HCT116 (cell line): ENCODE data around the gene HECW1. TPM values are rescaled to one million over a fixed set of nuclear protein-coding genes. Genes with fewer than 3 reads are reported as not detected.

Experiments
- ATAC-seq: fragments of 200-7000 bp; cut with Tn5 transposase; 2 replicates; pipeline ENCODE4 v1.9.1; 2020; ENCODE audit warnings: mild to moderate bottlenecking, moderate library complexity
- BruUV-seq: library from RNA; stranded (reverse); fragments of 400-500 nt; replicated peaks from 2 replicates; lab custom pipeline; 2021; lab: Mats Ljungman, UMichigan
- CTCF ChIA-PET: fragments of 300-600 bp; sonication (Branson Sonifier 250); formaldehyde crosslinking; loops from one replicate; lab custom pipeline; 2021; ENCODE audit warnings: antibody characterized with exemption; lab: Charles Lee
- POLR2A ChIA-PET: fragments of 300-600, 350-600 bp; sonication (Branson Sonifier 250); formaldehyde crosslinking; loops from one replicate; lab custom pipeline; 2021; ENCODE audit warnings: antibody characterized with exemption; lab: Charles Lee
- RAD21 ChIA-PET, 2 experiments: fragments of 300-600 bp; sonication (Branson Sonifier 250); formaldehyde crosslinking; loops; one replicate each; lab custom pipeline; 2023; ENCODE audit warnings: low total read pairs in 2 of 2; ENCODE audit not compliant: uncharacterized antibody in 2 of 2, unreplicated experiment in 2 of 2, low non-redundant PET in 1 of 2; lab: Charles Lee
- DNase-seq: peaks from one replicate; pipeline ENCODE4 v3.0.0-alpha.2; 2010; ENCODE audit warnings: low read depth, low spot score
- H2AFZ ChIP-seq: fragments of 200-600 bp; shearing (Covaris generic), sonication (generic); 2 replicates; pipeline ENCODE4 v1.6.1; 2017; ENCODE audit warnings: low read depth, mixed run types, mixed read lengths, antibody characterized with exemption, low read length; ENCODE audit not compliant: poor library complexity, severe bottlenecking
- H3K27ac ChIP-seq: 2 replicates; pipeline ENCODE4 v1.5.1; 2012; ENCODE audit warnings: low read depth, low read length
- H3K27me3 ChIP-seq: fragments of 200-600 bp; sonication (generic); 2 replicates; pipeline ENCODE4 v1.6.1; 2016; ENCODE audit warnings: mixed run types, low read length, mixed read lengths; ENCODE audit not compliant: insufficient read depth
- H3K36me3 ChIP-seq, 2 experiments: fragments of 200-500 bp in 1 of 2; fragments of 200-600 bp in 1 of 2; sonication (Bioruptor generic) in 1 of 2; sonication (generic) in 1 of 2; 2 replicates each; pipeline versions ENCODE4 v1.5.1 to v1.6.1; 2014 to 2016; ENCODE audit warnings: low read length in 2 of 2, inconsistent platforms in 1 of 2, mixed read lengths in 1 of 2, mixed run types in 1 of 2; ENCODE audit not compliant: insufficient read depth in 2 of 2, control insufficient read depth in 1 of 2
- H3K4me1 ChIP-seq, 2 experiments: fragments of 200-600 bp in 1 of 2; sonication (generic) in 1 of 2; 2 replicates each; pipeline versions ENCODE4 v1.5.1 to v1.6.1; 2012 to 2017; ENCODE audit warnings: low read length in 2 of 2, inconsistent platforms in 1 of 2, mild to moderate bottlenecking in 1 of 2, mixed read lengths in 1 of 2, mixed run types in 1 of 2, moderate library complexity in 1 of 2; ENCODE audit not compliant: insufficient read depth in 2 of 2, control insufficient read depth in 1 of 2
- H3K4me2 ChIP-seq: fragments of 200-600 bp; sonication (generic); 2 replicates; pipeline ENCODE4 v1.6.1; 2017; ENCODE audit warnings: mixed run types, low read length, mixed read lengths
- H3K4me3 ChIP-seq, 2 experiments: fragments of 200-600 bp in 1 of 2; sonication (generic) in 1 of 2; replicated peaks in 1 of 2; 2 replicates each; pipeline ENCODE4 v1.5.1; 2011 to 2016; ENCODE audit warnings: low read length in 2 of 2, control low read depth in 1 of 2, low read depth in 1 of 2, mild to moderate bottlenecking in 1 of 2, mixed read lengths in 1 of 2, mixed run types in 1 of 2
- H3K79me2 ChIP-seq: fragments of 200-600 bp; sonication (generic); 2 replicates; pipeline ENCODE4 v1.6.1; 2017; ENCODE audit warnings: mild to moderate bottlenecking, mixed run types, low read length, moderate library complexity, mixed read lengths; ENCODE audit not compliant: insufficient read depth
- H3K9ac ChIP-seq: fragments of 200-600 bp; sonication (generic); 2 replicates; pipeline ENCODE4 v1.6.1; 2016; ENCODE audit warnings: low read length, mixed read lengths
- H3K9me2 ChIP-seq: fragments of 200-600 bp; sonication (generic), shearing (Covaris generic); 2 replicates; pipeline ENCODE4 v1.6.1; 2017; ENCODE audit warnings: mixed run types, mild to moderate bottlenecking, moderate library complexity; ENCODE audit not compliant: insufficient read depth
- H3K9me3 ChIP-seq, 2 experiments: fragments of 200-500 bp in 1 of 2; fragments of 200-600 bp in 1 of 2; sonication (Bioruptor generic) in 1 of 2; sonication (generic) in 1 of 2; 2 replicates each; pipeline ENCODE4 v1.6.1; 2014 to 2017; ENCODE audit warnings: low read length in 2 of 2, mixed read lengths in 2 of 2, inconsistent platforms in 1 of 2, low read depth in 1 of 2, mild to moderate bottlenecking in 1 of 2, mixed run types in 1 of 2, moderate library complexity in 1 of 2; ENCODE audit not compliant: control insufficient read depth in 1 of 2, insufficient read depth in 1 of 2
- H4K20me1 ChIP-seq: fragments of 200-600 bp; sonication (generic), shearing (Covaris generic); 2 replicates; pipeline ENCODE4 v1.6.1; 2017; ENCODE audit warnings: mixed run types, mild to moderate bottlenecking, moderate library complexity; ENCODE audit not compliant: insufficient read depth
- ATF3 ChIP-seq: IDR thresholded peaks from 2 replicates; pipeline ENCODE4 v1.6.1; 2012
- CBX3 ChIP-seq: IDR thresholded peaks from 2 replicates; pipeline ENCODE4 v1.6.1; 2012; ENCODE audit warnings: low read depth
- CEBPB ChIP-seq: IDR thresholded peaks from 2 replicates; pipeline ENCODE4 v1.6.1; 2012; ENCODE audit warnings: low read depth
- CTCF ChIP-seq, 3 experiments: fragments of 200-600 bp in 1 of 3; sonication (generic) in 1 of 3; IDR thresholded peaks in 2 of 3; conservative IDR thresholded peaks in 1 of 3; 2 replicates each; pipeline ENCODE4 v1.5.1; 2012 to 2017; ENCODE audit warnings: low read depth in 2 of 3, low read length in 2 of 3, antibody characterized with exemption in 1 of 3, borderline replicate concordance in 1 of 3, control low read depth in 1 of 3, mild to moderate bottlenecking in 1 of 3, mixed read lengths in 1 of 3, mixed run types in 1 of 3, moderate library complexity in 1 of 3; ENCODE audit not compliant: insufficient read depth in 1 of 3
- EGR1 ChIP-seq: IDR thresholded peaks from 2 replicates; pipeline ENCODE4 v1.6.1; 2012; ENCODE audit warnings: low read depth
- EZH2 ChIP-seq: fragments of 200-600 bp; sonication (generic); IDR thresholded peaks from 2 replicates; pipeline ENCODE4 v1.6.1; 2017; ENCODE audit warnings: antibody characterized with exemption, mixed run types
- EZH2phosphoT487 ChIP-seq: fragments of 200-600 bp; IDR thresholded peaks from 2 replicates; pipeline ENCODE4 v1.6.1; 2018; ENCODE audit warnings: antibody characterized with exemption, borderline replicate concordance
- FOSL1 ChIP-seq: IDR thresholded peaks from 2 replicates; pipeline ENCODE4 v1.6.1; 2012; ENCODE audit warnings: low read depth
- POLR2A ChIP-seq: IDR thresholded peaks from 2 replicates; pipeline ENCODE4 v1.7.0; 2011; ENCODE audit warnings: borderline replicate concordance; ENCODE audit not compliant: insufficient read depth, insufficient read length; ENCODE audit errors: extremely low read depth
- POLR2AphosphoS5 ChIP-seq: IDR thresholded peaks from 2 replicates; pipeline ENCODE4 v1.6.1; 2011; ENCODE audit warnings: mild to moderate bottlenecking, low read depth, low read length, moderate library complexity
- RAD21 ChIP-seq: IDR thresholded peaks from 2 replicates; pipeline ENCODE4 v1.6.1; 2012; ENCODE audit warnings: low read depth, mild to moderate bottlenecking
- REST ChIP-seq: IDR thresholded peaks from 2 replicates; pipeline ENCODE4 v1.6.1; 2012; ENCODE audit warnings: low read depth
- SIN3A ChIP-seq: IDR thresholded peaks from 2 replicates; pipeline ENCODE4 v1.6.1; 2012; ENCODE audit warnings: low read depth
- SP1 ChIP-seq: IDR thresholded peaks from 2 replicates; pipeline ENCODE4 v1.6.1; 2012; ENCODE audit warnings: low read depth
- SRF ChIP-seq: IDR thresholded peaks from 2 replicates; pipeline ENCODE4 v1.6.1; 2012; ENCODE audit warnings: low read depth
- TCF7L2 ChIP-seq: IDR thresholded peaks from 2 replicates; pipeline ENCODE4 v1.7.0; 2011; ENCODE audit warnings: borderline replicate concordance, inconsistent platforms; ENCODE audit not compliant: insufficient read depth, insufficient read length; ENCODE audit errors: extremely low read depth
- YY1 ChIP-seq: IDR thresholded peaks from 2 replicates; pipeline ENCODE4 v1.6.1; 2011; ENCODE audit warnings: low read length, low read depth, moderate library complexity, mild to moderate bottlenecking; ENCODE audit not compliant: insufficient replicate concordance; ENCODE audit errors: extremely low read depth
- ZBTB33 ChIP-seq: IDR thresholded peaks from 2 replicates; pipeline ENCODE4 v1.6.1; 2011; ENCODE audit warnings: mild to moderate bottlenecking, low read length, moderate library complexity; ENCODE audit not compliant: insufficient replicate concordance; ENCODE audit errors: extremely low read depth
- ZFX ChIP-seq: fragments of 450-650 bp; IDR thresholded peaks from 2 replicates; pipeline ENCODE4 v1.6.1; 2017
- intact Hi-C: fragments of 100-400 bp; cut with micrococcal nuclease; formaldehyde crosslinking; loops from 2 replicates; pipeline ENCODE4 v1.10.0; 2022
- total RNA-seq: library from RNA; stranded (reverse); gene quantifications from one replicate; pipeline ENCODE4 v1.2.1, GENCODE V29; 2021; ENCODE audit not compliant: unreplicated experiment

Gene HECW1
- total RNA-seq, 1 experiment from 2014 or later, result 5.6 TPM

GRCh38 chr7:43242628-43243255 is 130.3 kb downstream of the HECW1 start:
- POLR2A ChIA-PET, result no interaction called here
- Histone ChIP-seq H4K20me1 (no peaks in the 10 kb centered on the region), H3K4me1 (no peaks in the 10 kb centered on the region), H3K9me3 (no peaks in the 10 kb centered on the region), H3K36me3 (no peaks in the 10 kb centered on the region), H3K79me2 (no peaks in the 10 kb centered on the region), H3K9ac (no peak overlapping the region), H3K27me3 (no peaks in the 10 kb centered on the region), H3K9me2 (no peaks in the 10 kb centered on the region), H3K4me3 (no peak overlapping the region), H2AFZ (no peak overlapping the region), H3K4me2 (no peak overlapping the region), H3K27ac (no peak overlapping the region)
- CTCF ChIA-PET, result interaction anchor here (1.8 kb wide), 1 partner anchor 19 kb away, joined by 5 read pairs; no protein-coding TSS in a partner anchor
- DNase-seq (no peak), ATAC-seq (no peak)
- RAD21 ChIA-PET, result no interaction called here
- no TSS peak for BruUV-seq
- no peak for TF ChIP-seq YY1
- no peak for TF ChIP-seq CTCF (IDR thresholded peaks at IDR 0.05 in 2 of 3, conservative IDR thresholded peaks at IDR 0.05 in 1 of 3; ENCODE audit: borderline replicate concordance in 1 of 3, insufficient read depth in 1 of 3, low read depth in 2 of 3, low read length in 2 of 3)
- TF ChIP-seq POLR2A, result no peak
- TF ChIP-seq EGR1, result no peak
- TF ChIP-seq EZH2phosphoT487, result no peak
- TF ChIP-seq ATF3, result no peak
- no peak for TF ChIP-seq RAD21
- no peak for TF ChIP-seq SRF
- TF ChIP-seq CBX3, result no peak
- no peak for TF ChIP-seq POLR2AphosphoS5
- no peak for TF ChIP-seq CEBPB
- TF ChIP-seq SIN3A, result no peak
- no peak for TF ChIP-seq REST
- no peak for TF ChIP-seq FOSL1
- no peak for TF ChIP-seq SP1
- TF ChIP-seq TCF7L2, result no peak
- no peak for TF ChIP-seq ZBTB33
- TF ChIP-seq ZFX, result no peak
- TF ChIP-seq EZH2, result no peak
- intact Hi-C loops, result no loop called here
